Measurements from ENCODE around the gene PHOSPHO2.

PHOSPHO2 gene

DNA sequence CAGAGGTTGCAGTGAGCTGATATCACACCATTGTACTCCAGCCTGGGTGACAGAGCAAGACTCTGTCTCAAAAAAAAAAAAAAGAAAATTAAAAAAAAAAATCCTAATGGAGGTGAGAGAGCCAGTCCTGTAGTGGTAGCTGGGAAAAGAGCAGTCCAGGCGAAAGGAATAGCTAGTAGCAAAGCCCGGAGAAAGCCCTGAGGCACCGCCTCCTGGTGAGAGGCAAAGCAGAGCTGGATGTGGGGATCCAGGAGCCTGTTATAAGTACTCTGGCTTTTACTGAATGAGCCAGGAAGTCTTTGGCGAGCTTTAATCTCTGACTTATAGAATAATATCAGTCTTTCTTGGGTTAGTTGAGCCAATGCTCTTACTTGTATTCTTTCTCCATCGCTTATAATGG is 32.8 kb downstream of the PHOSPHO2 start:
- TF ChIP-seq CTCF (IDR thresholded peaks at IDR 0.05; ENCODE audit: low read depth, low read length, missing control alignments), result no peak
- no peak for DNase-seq (ENCODE audit: low read depth)
- no peak overlapping the region for H3K4me3 ChIP-seq (ENCODE audit: low read depth, low read length)

- no peak for TF ChIP-seq CTCF (IDR thresholded peaks at IDR 0.05; ENCODE audit: low read depth, low read length, missing control alignments)
- no peak overlapping the region for H3K4me3 ChIP-seq (ENCODE audit: low read depth, low read length)
- no peak for DNase-seq (ENCODE audit: low read depth)
These were observed 35.0 kb downstream of the PHOSPHO2 start for GRCh38 chr2:169729274-169729605.

GRCh38 chr2:169732075-169732474 is 37.8 kb downstream of the PHOSPHO2 start:
- TF ChIP-seq CTCF (IDR thresholded peaks at IDR 0.05; ENCODE audit: low read depth, low read length, missing control alignments), result no peak
- no peak overlapping the region for H3K4me3 ChIP-seq (ENCODE audit: low read depth, low read length)
- no peak for DNase-seq (ENCODE audit: low read depth)

- no peak for DNase-seq (ENCODE audit: low read depth)
- H3K4me3 ChIP-seq (ENCODE audit: low read depth, low read length), result peak overlapping the region; percentile 81
- no peak for TF ChIP-seq CTCF (IDR thresholded peaks at IDR 0.05; ENCODE audit: low read depth, low read length, missing control alignments)
These were observed 38.5 kb downstream of the PHOSPHO2 start for GRCh38 chr2:169732583-169733358.

DNA sequence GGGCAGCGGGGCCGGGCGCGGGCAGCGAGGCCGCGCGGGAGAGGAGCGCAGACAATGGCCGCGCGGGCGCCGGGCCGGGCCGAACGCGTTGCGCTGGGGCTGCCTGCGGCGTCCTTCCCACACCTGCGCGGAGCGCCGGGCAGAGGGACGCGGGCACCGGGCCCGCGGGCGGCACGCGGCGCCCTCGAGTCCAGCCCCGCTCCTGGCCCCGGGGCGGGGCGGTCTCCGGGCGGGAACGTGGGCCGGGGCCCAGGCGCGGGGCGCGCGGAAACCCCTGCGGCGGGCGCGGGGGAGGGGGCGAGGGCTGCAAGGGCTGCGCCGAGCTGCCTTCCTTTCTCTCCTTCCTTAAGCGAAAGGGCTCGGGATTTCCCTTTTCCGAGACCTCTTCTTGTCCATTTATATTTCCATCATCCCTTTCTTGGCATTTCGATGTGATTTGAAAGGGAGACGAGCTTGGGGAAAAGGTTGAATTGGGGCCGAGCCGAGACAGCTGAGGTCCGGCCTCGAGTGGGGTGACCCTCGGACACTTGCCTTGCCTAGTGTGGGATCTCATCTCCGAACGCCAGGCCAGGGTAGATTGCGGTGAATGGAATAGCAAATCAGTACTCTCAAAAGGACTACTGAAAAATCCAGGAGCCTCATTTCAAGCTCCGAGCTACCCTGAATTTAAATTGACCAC is 40.0 kb downstream of the PHOSPHO2 start:
- no peak for TF ChIP-seq CTCF (IDR thresholded peaks at IDR 0.05; ENCODE audit: low read depth, low read length, missing control alignments)
- no peak for DNase-seq (ENCODE audit: low read depth)
- peak overlapping the region; percentile 81 for H3K4me3 ChIP-seq (ENCODE audit: low read depth, low read length)

DNA sequence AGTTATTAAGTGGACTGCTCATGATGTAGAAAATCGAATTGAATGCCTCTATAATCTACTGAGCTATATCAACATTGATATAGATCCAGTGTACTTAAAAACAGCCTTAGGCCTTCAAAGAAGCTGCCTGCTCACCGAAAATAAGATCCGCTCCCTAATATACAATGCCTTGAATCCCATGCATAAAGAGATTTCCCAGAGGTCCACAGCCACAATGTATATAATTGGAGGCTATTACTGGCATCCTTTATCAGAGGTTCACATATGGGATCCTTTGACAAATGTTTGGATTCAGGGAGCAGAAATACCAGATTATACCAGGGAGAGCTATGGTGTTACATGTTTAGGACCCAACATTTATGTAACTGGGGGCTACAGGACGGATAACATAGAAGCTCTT is 41.4 kb downstream of the PHOSPHO2 start:
- no peak for DNase-seq (ENCODE audit: low read depth)
- no peak overlapping the region for H3K4me3 ChIP-seq (ENCODE audit: low read depth, low read length)
- TF ChIP-seq CTCF (IDR thresholded peaks at IDR 0.05; ENCODE audit: low read depth, low read length, missing control alignments), result no peak

DNA sequence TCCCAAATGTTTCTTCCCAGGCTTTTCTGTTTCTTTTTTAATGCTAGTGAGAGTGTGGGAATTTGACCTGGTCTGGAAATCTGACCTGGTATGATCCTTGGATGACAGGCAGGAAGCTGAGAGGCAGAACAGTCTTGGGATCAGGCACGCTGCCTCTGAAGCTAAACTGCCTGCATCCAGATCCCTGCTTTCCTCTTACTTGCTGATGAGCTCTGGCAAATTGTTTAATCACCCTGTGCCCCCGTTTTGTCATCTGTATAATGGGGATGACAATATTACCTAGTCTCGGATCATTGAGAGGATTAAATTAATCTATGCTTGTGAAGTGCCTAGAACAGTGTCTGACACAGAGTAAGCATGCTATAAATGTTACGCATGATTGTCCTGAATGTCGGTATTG is 42.6 kb downstream of the PHOSPHO2 start:
- no peak for DNase-seq (ENCODE audit: low read depth)
- no peak for TF ChIP-seq CTCF (IDR thresholded peaks at IDR 0.05; ENCODE audit: low read depth, low read length, missing control alignments)
- no peak overlapping the region for H3K4me3 ChIP-seq (ENCODE audit: low read depth, low read length)

Measured in GM12864 (cell line).